Kidney (tissue), 22 donors: Measurements from ENCODE around the gene SMIM22. TPM values are rescaled to one million over a fixed set of nuclear protein-coding genes. Genes with fewer than 3 reads are reported as not detected.

Experiments
- DNase-seq, 5 donors: peaks; one replicate each; pipeline ENCODE4 v3.0.0-alpha.2; 2013 to 2020
- FAIRE-seq: peaks from 2 replicates; lab custom pipeline; 2012; peaks lifted over from hg19 to GRCh38; lab: Jason Lieb, UNC
- H3K27ac ChIP-seq, 2 donors: one replicate each; pipeline ENCODE4 v1.7.0; 2013; ENCODE audit warnings: low read depth in 2 of 2, low read length in 2 of 2, inconsistent platforms in 1 of 2
- H3K27me3 ChIP-seq: one replicate; pipeline ENCODE4 v1.7.1; 2013; ENCODE audit warnings: low read length, inconsistent platforms; ENCODE audit not compliant: control insufficient read depth, insufficient read depth
- H3K36me3 ChIP-seq, 3 donors: one replicate each; pipeline versions ENCODE4 v1.7.0 to v1.7.1; 2013; ENCODE audit warnings: low read length in 3 of 3, control low read depth in 1 of 3, inconsistent platforms in 1 of 3; ENCODE audit not compliant: insufficient read depth in 3 of 3, control insufficient read depth in 2 of 3
- H3K4me1 ChIP-seq, 3 donors: one replicate each; pipeline versions ENCODE4 v1.7.0 to v1.7.1; 2013; ENCODE audit warnings: low read length in 3 of 3, inconsistent platforms in 1 of 3, low read depth in 1 of 3; ENCODE audit not compliant: control insufficient read depth in 2 of 3, insufficient read depth in 2 of 3
- H3K4me3 ChIP-seq, 3 donors: one replicate each; pipeline versions ENCODE4 v1.7.0 to v1.8.1; 2013; ENCODE audit warnings: low read length in 3 of 3, control low read depth in 1 of 3, inconsistent platforms in 1 of 3
- H3K9ac ChIP-seq, 3 donors: one replicate each; pipeline versions ENCODE4 v1.7.0 to v1.7.1; 2013; ENCODE audit warnings: low read length in 3 of 3, control low read depth in 1 of 3, inconsistent platforms in 1 of 3
- H3K9me3 ChIP-seq, 3 donors: one replicate each; pipeline versions ENCODE4 v1.7.0 to v1.7.1; 2013; ENCODE audit warnings: low read length in 3 of 3, control low read depth in 1 of 3, inconsistent platforms in 1 of 3; ENCODE audit not compliant: control insufficient read depth in 2 of 3, insufficient read depth in 1 of 3
- intact Hi-C: fragments of 100-400 bp; cut with DNase I; formaldehyde crosslinking; loops from one replicate; pipeline ENCODE4 v1.11.1; 2022
- long read RNA-seq, 10 donors: library from polyadenylated mRNA in 1 of 10; unstranded in 1 of 10; transcript quantifications; one replicate each; pipeline ENCODE4 v2.0.0 and lab custom pipeline, GENCODE V29; 2021 to 2026
- polyA plus RNA-seq: library from polyadenylated mRNA; stranded (reverse); fragments of 350-450 nt; fragmentation: Illumina TruSeq; extraction: RNeasy Lipid Tissue Mini Kit (QIAGEN cat#74804); gene quantifications from one replicate; pipeline ENCODE4 v1.2.3, GENCODE V29; 2014; ENCODE audit warnings: low read depth, low replicate concordance; ENCODE audit not compliant: insufficient read depth
- total RNA-seq: library from RNA; stranded (reverse); fragmentation: NEBNext Ultra II Directional; extraction: Animal tissue kit (Norgen Biotek cat#: 25700); gene quantifications from one replicate; pipeline ENCODE4 v1.2.1, GENCODE V29; 2021
- TF ChIP-seq, protein P1 (sequence below): IDR thresholded peaks from 3 replicates; pipeline ENCODE4 v1.5.1; 2012; ENCODE audit warnings: mild to moderate bottlenecking, moderate library complexity, borderline replicate concordance; ENCODE audit not compliant: insufficient read depth; ENCODE audit errors: extremely low read depth
- donor health status: control.
- donor health status: control.
- donor health status: control.
- donor health status: control.
- donor health status: control.
- donor health status: DM: yes; HTN: yes; CAD: no.
- donor health status: Normal renal cell carcinoma (clear cell type).

SMIM22 gene, protein sequence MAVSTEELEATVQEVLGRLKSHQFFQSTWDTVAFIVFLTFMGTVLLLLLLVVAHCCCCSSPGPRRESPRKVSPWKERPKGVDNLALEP
- total RNA-seq (36.5 TPM), polyA plus RNA-seq (74.2 TPM)
- long read RNA-seq, donor 1, partial matches to known transcripts, result 9 of 22 reads
- long read RNA-seq, donor 1, other reads (novel, unspliced or antisense), result 8 of 22 reads
- long read RNA-seq, donor 2, transcript SMIM22-204 (4 exons, 394 nt), result major isoform, 5 of 9 reads
- long read RNA-seq, donor 2, partial matches to known transcripts, result 0 of 9 reads
- long read RNA-seq, donor 2, other reads (novel, unspliced or antisense), result 0 of 9 reads
- long read RNA-seq, donor 3, transcript SMIM22-204 (4 exons, 394 nt), result minor isoform, 9 of 27 reads
- long read RNA-seq, donor 3, transcript SMIM22-201 (4 exons, 366 nt), result major isoform, 11 of 27 reads
- long read RNA-seq, donor 3, partial matches to known transcripts, result 0 of 27 reads
- long read RNA-seq, donor 3, other reads (novel, unspliced or antisense), result 0 of 27 reads
- long read RNA-seq, donor 4, partial matches to known transcripts, result 16 of 20 reads
- long read RNA-seq, donor 4, other reads (novel, unspliced or antisense), result 0 of 20 reads
- long read RNA-seq, donor 5, result 0 reads
- long read RNA-seq, donor 6, transcript SMIM22-204 (4 exons, 394 nt), result major isoform, 10 of 34 reads
- long read RNA-seq, donor 6, transcript SMIM22-201 (4 exons, 366 nt), result minor isoform, 9 of 34 reads
- long read RNA-seq, donor 6, transcript SMIM22-202 (3 exons, 549 nt), result minor isoform, 6 of 34 reads
- long read RNA-seq, donor 6, partial matches to known transcripts, result 6 of 34 reads
- long read RNA-seq, donor 6, other reads (novel, unspliced or antisense), result 0 of 34 reads
- long read RNA-seq, donor 7, transcript SMIM22-204 (4 exons, 394 nt), result major isoform, 8 of 12 reads
- long read RNA-seq, donor 7, partial matches to known transcripts, result 0 of 12 reads
- long read RNA-seq, donor 7, other reads (novel, unspliced or antisense), result 0 of 12 reads
- long read RNA-seq, donor 8, partial matches to known transcripts, result 6 of 28 reads
- long read RNA-seq, donor 8, other reads (novel, unspliced or antisense), result 8 of 28 reads
- long read RNA-seq, donor 9, partial matches to known transcripts, result 0 of 7 reads
- long read RNA-seq, donor 9, other reads (novel, unspliced or antisense), result 0 of 7 reads
- long read RNA-seq, donor 10, partial matches to known transcripts, result 57 of 77 reads
- long read RNA-seq, donor 10, other reads (novel, unspliced or antisense), result 10 of 77 reads

DNA sequence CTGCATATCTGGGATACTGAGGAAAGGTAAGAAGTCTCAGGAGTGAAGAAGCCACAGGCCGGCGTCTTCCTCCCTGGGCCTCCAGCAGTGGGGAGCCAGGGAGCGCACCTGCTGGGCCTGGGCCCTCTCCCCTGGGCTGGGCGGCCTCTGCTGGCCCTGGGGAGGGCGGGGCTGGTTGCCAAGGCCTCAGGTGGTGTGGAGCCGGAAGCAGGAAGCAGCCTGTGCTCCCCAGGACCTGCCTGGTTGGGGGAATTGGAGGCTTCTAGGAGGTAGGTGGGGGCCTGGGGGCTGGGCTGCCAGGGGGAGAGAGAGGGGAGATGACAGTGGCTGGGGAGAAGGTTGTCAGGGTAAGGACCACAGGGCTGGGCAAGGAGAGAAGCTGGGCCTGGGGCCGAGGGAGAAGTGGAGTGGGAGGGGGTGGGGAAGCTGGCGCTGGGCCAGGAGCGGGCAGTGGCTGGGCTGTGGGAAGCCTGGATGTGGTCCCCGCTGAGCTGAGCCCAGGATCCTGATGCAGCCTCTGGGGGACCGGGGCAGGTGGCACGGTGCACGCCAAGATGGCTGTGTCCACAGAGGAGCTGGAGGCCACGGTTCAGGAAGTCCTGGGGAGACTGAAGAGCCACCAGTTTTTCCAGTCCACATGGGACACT is at the start of gene SMIM22:
Gene SMIM22, plus strand, starts transcription at position 189 of the 647 bp plus-strand sequence. Its CDS starts 366 bp downstream, at position 555.
- Histone ChIP-seq H3K27ac (peak within 1 kb of the TSS in 1 of 2 donors; percentile 37), H3K4me3 (no peak within 1 kb of the TSS), H3K9me3 (no peaks in the 10 kb centered on the region), H3K36me3 (peaks cover 0 to 6% (median 2%) of the 10 kb centered on the region in 3 donors), H3K27me3 (no peaks in the 10 kb centered on the region), H3K9ac (no peak within 1 kb of the TSS), H3K4me1 (peaks cover 0 to 1% (median 0%) of the 10 kb centered on the region in 3 donors)
- FAIRE-seq (no peak), DNase-seq (peak in 2 of 5 donors; percentile 51 to 80)
- TF ChIP-seq, protein P1, sequence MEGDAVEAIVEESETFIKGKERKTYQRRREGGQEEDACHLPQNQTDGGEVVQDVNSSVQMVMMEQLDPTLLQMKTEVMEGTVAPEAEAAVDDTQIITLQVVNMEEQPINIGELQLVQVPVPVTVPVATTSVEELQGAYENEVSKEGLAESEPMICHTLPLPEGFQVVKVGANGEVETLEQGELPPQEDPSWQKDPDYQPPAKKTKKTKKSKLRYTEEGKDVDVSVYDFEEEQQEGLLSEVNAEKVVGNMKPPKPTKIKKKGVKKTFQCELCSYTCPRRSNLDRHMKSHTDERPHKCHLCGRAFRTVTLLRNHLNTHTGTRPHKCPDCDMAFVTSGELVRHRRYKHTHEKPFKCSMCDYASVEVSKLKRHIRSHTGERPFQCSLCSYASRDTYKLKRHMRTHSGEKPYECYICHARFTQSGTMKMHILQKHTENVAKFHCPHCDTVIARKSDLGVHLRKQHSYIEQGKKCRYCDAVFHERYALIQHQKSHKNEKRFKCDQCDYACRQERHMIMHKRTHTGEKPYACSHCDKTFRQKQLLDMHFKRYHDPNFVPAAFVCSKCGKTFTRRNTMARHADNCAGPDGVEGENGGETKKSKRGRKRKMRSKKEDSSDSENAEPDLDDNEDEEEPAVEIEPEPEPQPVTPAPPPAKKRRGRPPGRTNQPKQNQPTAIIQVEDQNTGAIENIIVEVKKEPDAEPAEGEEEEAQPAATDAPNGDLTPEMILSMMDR, result no peak
- intact Hi-C loops, result no loop called here

DNA sequence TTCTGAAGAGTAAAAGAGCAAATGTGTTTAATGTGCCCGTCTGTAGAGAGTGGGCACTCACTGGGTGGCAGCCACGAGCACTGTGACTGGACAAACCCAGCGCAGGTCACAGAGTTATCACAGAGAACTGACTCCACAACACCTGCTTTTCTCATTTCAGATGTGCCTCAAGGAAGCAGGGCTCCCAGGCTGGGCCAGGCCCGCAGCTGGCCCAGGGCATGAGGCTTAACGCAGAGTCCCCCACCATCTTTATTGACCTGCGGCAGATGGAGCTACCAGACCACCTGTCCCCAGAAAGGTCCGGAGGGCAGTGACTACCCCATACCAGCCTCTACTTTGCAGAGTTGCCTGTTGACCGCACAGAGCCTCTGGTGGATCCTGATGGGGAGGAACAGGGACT is 49.0 kb upstream of the SMIM22 start:
- intact Hi-C loops, result no loop called here
- Histone ChIP-seq H3K4me1 (peaks cover 0 to 2% (median 0%) of the 10 kb centered on the region in 3 donors), H3K36me3 (peaks cover 0 to 5% (median 4%) of the 10 kb centered on the region in 3 donors), H3K9ac (no peak overlapping the region), H3K27ac (no peak overlapping the region), H3K4me3 (no peak overlapping the region), H3K9me3 (no peaks in the 10 kb centered on the region), H3K27me3 (no peaks in the 10 kb centered on the region)
- TF ChIP-seq, protein P1, result no peak
- no peak for DNase-seq
- no peak for FAIRE-seq

DNA sequence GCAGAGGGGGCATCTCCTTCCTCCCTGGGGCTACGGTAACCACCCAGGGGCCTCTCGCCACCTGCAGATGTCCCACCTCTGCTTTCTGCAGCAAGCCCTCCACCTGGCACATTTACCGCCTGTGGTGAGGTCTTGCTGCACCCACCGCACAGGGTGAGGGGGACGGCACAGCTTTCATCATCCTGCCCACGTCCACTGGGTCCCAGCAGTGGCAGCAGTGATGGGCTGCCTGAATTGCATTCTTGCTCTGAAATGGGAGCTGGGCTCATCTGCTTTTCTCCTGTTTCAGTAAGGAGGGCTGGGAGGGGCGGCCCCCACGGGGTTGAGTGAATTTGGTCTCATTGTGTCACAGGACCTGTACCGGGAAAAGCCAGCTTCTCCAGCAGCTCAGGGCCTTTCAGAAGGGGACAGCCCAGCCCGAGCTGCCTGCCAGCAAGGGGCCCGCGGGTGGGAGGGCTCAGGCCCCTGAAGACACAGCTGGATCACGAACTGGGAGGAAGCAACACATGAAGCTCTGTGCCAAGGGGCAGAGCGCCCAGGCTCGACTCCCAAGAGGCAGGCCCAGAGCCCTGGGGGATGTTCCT is 48.1 kb upstream of the SMIM22 start:
- Histone ChIP-seq H3K4me3 (no peak overlapping the region), H3K27me3 (no peaks in the 10 kb centered on the region), H3K9ac (no peak overlapping the region), H3K27ac (no peak overlapping the region), H3K36me3 (peaks cover 0 to 10% (median 7%) of the 10 kb centered on the region in 3 donors), H3K9me3 (no peaks in the 10 kb centered on the region), H3K4me1 (peaks cover 0 to 2% (median 0%) of the 10 kb centered on the region in 3 donors)
- DNase-seq (peak in 3 of 5 donors; percentile 13 to 50 (median 46)), FAIRE-seq (no peak)
- intact Hi-C loops, result no loop called here
- TF ChIP-seq, protein P1, result no peak
